AG04449 (cell line): ENCODE results near the gene RUNX2.

Experiments
- CTCF ChIA-PET: fragments of 350-600 bp; formaldehyde crosslinking; extraction: SDS; loops from one replicate; lab custom pipeline; 2021; ENCODE audit warnings: antibody characterized with exemption; lab: Yijun Ruan, JAX
- POLR2A ChIA-PET: fragments of 400-600, 350-600 bp; formaldehyde crosslinking; extraction: SDS; loops from one replicate; lab custom pipeline; 2020; ENCODE audit warnings: antibody characterized with exemption, inconsistent platforms; lab: Yijun Ruan, JAX
- DNase-seq: peaks from one replicate; pipeline ENCODE4 v3.0.0-alpha.2; 2010; ENCODE audit warnings: low read depth, low spot score
- H3K4me3 ChIP-seq: 2 replicates; pipeline ENCODE4 v1.5.1; 2011; ENCODE audit warnings: low read depth, mild to moderate bottlenecking, control low read depth, low read length
- CTCF ChIP-seq: IDR thresholded peaks from one replicate; pipeline ENCODE4 v1.5.1; 2011; ENCODE audit warnings: mild to moderate bottlenecking, moderate library complexity, low read length, control low read depth, inconsistent platforms; ENCODE audit not compliant: insufficient read depth; ENCODE audit errors: missing control alignments

The RUNX2 gene

DNA sequence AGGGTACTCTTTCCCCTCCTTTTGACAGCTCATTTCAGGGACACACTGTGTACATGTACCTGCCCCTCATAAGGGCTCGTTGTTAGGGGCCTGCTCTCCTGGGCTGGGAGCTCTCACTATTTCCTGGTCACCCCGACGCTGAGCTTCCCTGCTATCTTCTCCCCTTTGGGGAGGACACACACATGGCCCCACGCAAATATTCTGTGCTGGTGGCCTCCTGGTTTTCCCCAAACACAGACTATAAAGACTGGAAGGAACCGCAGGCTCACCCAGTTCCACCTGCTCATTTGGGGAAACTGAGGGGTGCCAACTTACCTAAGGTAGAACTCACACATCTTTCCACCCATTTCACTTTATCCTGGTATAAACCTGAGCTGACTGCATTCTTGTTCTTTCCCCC is 351.0 kb downstream of the RUNX2 start:
- no peak for DNase-seq
- CTCF ChIA-PET = interaction anchor here (1.2 kb wide), 1 partner anchor 36 kb away, joined by 3 read pairs; no protein-coding TSS in a partner anchor
- H3K4me3 ChIP-seq = no peak overlapping the region
- POLR2A ChIA-PET = no interaction called here
- no peak for TF ChIP-seq CTCF

- DNase-seq = no peak
- CTCF ChIA-PET = no interaction called here
- H3K4me3 ChIP-seq = no peak overlapping the region
- no peak for TF ChIP-seq CTCF
- POLR2A ChIA-PET = no interaction called here
Observed at GRCh38 chr6:45679631-45680030, 351.5 kb downstream of the RUNX2 start.

GRCh38 chr6:45681860-45682511 is 353.9 kb downstream of the RUNX2 start:
- TF ChIP-seq CTCF = no peak
- CTCF ChIA-PET = interaction anchor here (1.2 kb wide), 1 partner anchor 241 kb away, joined by 4 read pairs; no protein-coding TSS in a partner anchor
- DNase-seq = no peak
- POLR2A ChIA-PET = no interaction called here
- H3K4me3 ChIP-seq = no peak overlapping the region

GRCh38 chr6:45684476-45684875 is 356.3 kb downstream of the RUNX2 start:
- DNase-seq = no peak
- ChIA-PET POLR2A (no interaction called here), CTCF (interaction anchor here (0.5 kb wide), 1 partner anchor 995 kb away, joined by 3 read pairs; no protein-coding TSS in a partner anchor)
- H3K4me3 ChIP-seq = no peak overlapping the region
- no peak for TF ChIP-seq CTCF

- no peak overlapping the region for H3K4me3 ChIP-seq
- ChIA-PET POLR2A (no interaction called here), CTCF (interaction anchor here (0.5 kb wide), 1 partner anchor 996 kb away, joined by 3 read pairs; no protein-coding TSS in a partner anchor)
- no peak for DNase-seq
- TF ChIP-seq CTCF = no peak
Observed at GRCh38 chr6:45685076-45685475, 356.9 kb downstream of the RUNX2 start.

DNA sequence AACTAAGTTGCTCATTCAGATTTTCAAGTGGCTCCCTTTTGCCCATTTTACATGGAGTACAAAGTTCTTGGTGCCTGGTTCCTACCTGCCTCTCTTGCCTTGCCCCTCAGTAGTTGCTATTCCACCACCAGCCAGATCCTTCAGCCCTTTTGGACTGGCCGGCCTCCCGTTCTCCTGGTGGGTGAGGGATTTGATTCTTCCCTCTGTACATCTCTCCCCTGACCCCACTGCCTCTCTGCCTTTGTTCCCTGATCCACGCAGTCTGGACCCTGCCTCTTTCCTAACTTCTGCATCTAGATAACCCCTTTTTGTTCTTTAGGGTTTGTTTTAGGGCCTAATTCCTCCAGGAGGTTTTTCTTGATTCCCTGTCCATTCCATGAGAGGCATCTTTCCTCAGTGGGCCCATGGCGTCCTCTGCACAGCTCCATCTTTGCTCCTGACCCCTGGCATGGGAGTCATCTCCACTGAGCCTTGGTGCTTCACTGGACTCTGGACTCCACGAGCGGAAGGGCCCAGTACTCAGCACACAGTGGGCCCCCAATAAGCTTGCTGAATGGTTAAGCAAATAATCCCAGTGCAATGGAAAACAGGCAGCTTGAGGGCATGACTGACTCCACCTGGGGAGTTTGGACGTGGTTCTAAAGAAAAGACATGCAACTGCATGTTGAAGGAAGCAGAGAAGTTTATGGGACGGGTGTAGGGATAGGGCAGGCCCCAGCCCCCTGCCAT is 358.9 kb downstream of the RUNX2 start:
- ChIA-PET CTCF (no interaction called here), POLR2A (no interaction called here)
- H3K4me3 ChIP-seq = no peak overlapping the region
- TF ChIP-seq CTCF = no peak
- DNase-seq = no peak
